Gastroesophageal sphincter (tissue), 4 donors: ENCODE results near the gene MYOZ3. TPM values are rescaled to one million over a fixed set of nuclear protein-coding genes. Genes with fewer than 3 reads are reported as not detected.

Experiments
- ATAC-seq: fragments of 150-250 bp; one replicate; pipeline ENCODE4 v1.9.1; 2016; ENCODE audit warnings: mild to moderate bottlenecking, moderate library complexity
- H3K27ac ChIP-seq, 4 donors: fragments of 200-600 bp; sonication (generic) in 3 of 4; 1 replicate in 3 of 4; 2 replicates in 1 of 4; pipeline ENCODE4 v1.5.1; 2016 to 2019
- H3K27me3 ChIP-seq: fragments of 200-600 bp; sonication (generic); one replicate; pipeline ENCODE4 v1.5.1; 2019
- H3K36me3 ChIP-seq, 2 donors: fragments of 200-600 bp; sonication (generic); one replicate each; pipeline ENCODE4 v1.5.1; 2019; ENCODE audit warnings: control low read depth in 1 of 2
- H3K4me1 ChIP-seq, 3 donors: fragments of 200-600 bp; sonication (generic); 1 replicate in 2 of 3; 2 replicates in 1 of 3; pipeline ENCODE4 v1.5.1; 2016 to 2019; ENCODE audit warnings: control low read depth in 2 of 3
- H3K4me3 ChIP-seq, 2 donors: fragments of 200-600 bp; sonication (generic); one replicate each; pipeline ENCODE4 v1.5.1; 2019; ENCODE audit warnings: mild to moderate bottlenecking in 1 of 2, moderate library complexity in 1 of 2
- H3K9me3 ChIP-seq, 3 donors: fragments of 200-600 bp; sonication (generic); one replicate each; pipeline ENCODE4 v1.5.1; 2017 to 2019; ENCODE audit warnings: control low read depth in 2 of 3
- EP300 ChIP-seq: sonication (generic); formaldehyde crosslinking; IDR thresholded peaks from one replicate; pipeline ENCODE4 v1.6.1; 2017; ENCODE audit warnings: antibody characterized with exemption, mild to moderate bottlenecking
- POLR2A ChIP-seq, 2 donors: fragments of 450-650 bp; IDR thresholded peaks; one replicate each; pipeline ENCODE4 v1.6.1; 2017; ENCODE audit warnings: antibody characterized with exemption in 2 of 2, mild to moderate bottlenecking in 2 of 2, moderate library complexity in 1 of 2
- POLR2AphosphoS5 ChIP-seq: sonication (generic); formaldehyde crosslinking; IDR thresholded peaks from one replicate; pipeline ENCODE4 v1.6.1; 2017; ENCODE audit warnings: antibody characterized with exemption
- WGBS, 2 donors: methylation state at CpG; one replicate each; pipeline ENCODE4 v1.1.5; 2018; ENCODE audit warnings: low coverage in 1 of 2; 5-methylcytosine and 5-hydroxymethylcytosine counted together
- total RNA-seq, 4 donors: library from RNA; depleted of rRNA; stranded (reverse); fragments of >200 nt; gene quantifications; one replicate each; pipeline ENCODE4 v1.1.0, GENCODE V29; 2016
- TF ChIP-seq, protein P1 (sequence below), 4 experiments: fragments of 200-600 bp in 2 of 4; fragments of 450-650 bp in 2 of 4; sonication (generic) in 1 of 4; IDR thresholded peaks; one replicate each; pipeline ENCODE4 v1.5.1; 2017 to 2019; ENCODE audit warnings: antibody characterized with exemption in 4 of 4, mild to moderate bottlenecking in 2 of 4, moderate library complexity in 2 of 4

Gene MYOZ3
- total RNA-seq, 4 donors from 2014 or later = 0.13 to 0.62 (median 0.22) TPM; not detected in 1

DNA sequence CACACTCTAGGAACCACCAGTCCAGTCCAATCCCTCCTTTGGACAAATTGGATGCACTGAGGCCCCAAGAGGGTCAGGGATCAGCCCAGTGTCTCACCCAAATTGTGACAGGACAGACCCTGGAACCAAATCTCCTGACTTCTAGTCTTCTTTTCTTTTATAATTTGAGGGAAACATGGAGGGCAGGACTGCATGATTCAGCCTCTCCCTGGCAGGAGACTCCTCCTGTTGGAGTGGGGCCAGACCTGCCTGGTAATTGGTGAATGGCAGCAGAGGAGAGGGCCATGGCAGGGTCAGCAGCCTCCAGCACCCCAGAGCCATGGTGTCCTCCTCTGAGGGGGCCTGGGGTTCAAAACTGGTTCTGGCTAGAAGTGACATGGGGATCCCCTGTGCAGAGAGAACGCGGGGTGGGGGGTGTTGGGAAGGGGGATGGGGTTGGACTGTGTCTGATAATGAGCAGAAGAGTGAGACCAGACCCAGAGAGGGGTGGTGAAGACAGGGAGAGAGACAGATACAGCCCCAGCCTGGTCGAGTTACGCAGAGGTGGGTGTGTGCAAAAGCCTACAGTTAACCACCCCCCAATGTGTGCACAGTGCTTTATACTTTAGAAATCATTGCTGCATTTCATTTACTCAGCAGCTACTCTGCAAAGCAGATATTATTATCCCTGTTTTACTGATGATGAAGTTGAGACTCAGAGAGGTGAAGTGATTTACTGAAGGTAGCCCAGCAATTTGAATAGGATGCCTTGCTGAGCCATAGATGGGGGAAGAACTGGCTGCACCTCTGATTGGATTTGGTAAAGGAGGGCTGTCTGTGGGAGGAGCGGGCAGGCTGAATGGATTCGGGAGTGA lies 24.4 kb upstream of the MYOZ3 start:
- no peak for ATAC-seq
- peaks cover 4 to 83% (median 41%) of the 10 kb centered on the region in 3 donors for H3K4me1 ChIP-seq
- no peaks in the 10 kb centered on the region for H3K27me3 ChIP-seq
- TF ChIP-seq POLR2AphosphoS5 (no peak), POLR2A (IDR thresholded peaks at IDR 0.05) (no peak), EP300 (no peak)
- TF ChIP-seq, protein P1, sequence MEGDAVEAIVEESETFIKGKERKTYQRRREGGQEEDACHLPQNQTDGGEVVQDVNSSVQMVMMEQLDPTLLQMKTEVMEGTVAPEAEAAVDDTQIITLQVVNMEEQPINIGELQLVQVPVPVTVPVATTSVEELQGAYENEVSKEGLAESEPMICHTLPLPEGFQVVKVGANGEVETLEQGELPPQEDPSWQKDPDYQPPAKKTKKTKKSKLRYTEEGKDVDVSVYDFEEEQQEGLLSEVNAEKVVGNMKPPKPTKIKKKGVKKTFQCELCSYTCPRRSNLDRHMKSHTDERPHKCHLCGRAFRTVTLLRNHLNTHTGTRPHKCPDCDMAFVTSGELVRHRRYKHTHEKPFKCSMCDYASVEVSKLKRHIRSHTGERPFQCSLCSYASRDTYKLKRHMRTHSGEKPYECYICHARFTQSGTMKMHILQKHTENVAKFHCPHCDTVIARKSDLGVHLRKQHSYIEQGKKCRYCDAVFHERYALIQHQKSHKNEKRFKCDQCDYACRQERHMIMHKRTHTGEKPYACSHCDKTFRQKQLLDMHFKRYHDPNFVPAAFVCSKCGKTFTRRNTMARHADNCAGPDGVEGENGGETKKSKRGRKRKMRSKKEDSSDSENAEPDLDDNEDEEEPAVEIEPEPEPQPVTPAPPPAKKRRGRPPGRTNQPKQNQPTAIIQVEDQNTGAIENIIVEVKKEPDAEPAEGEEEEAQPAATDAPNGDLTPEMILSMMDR (IDR thresholded peaks at IDR 0.05) = no peak
- H3K9me3 ChIP-seq = no peaks in the 10 kb centered on the region
- H3K36me3 ChIP-seq = peaks cover 0 to 7% of the 10 kb centered on the region in 2 donors
- H3K4me3 ChIP-seq = no peak overlapping the region
- WGBS, 2 donors = 65 to 78% methylated on average over 4 of the region's 6 CpGs
- peak overlapping the region in 3 of 4 donors; percentile 66 to 86 (median 84) for H3K27ac ChIP-seq

DNA sequence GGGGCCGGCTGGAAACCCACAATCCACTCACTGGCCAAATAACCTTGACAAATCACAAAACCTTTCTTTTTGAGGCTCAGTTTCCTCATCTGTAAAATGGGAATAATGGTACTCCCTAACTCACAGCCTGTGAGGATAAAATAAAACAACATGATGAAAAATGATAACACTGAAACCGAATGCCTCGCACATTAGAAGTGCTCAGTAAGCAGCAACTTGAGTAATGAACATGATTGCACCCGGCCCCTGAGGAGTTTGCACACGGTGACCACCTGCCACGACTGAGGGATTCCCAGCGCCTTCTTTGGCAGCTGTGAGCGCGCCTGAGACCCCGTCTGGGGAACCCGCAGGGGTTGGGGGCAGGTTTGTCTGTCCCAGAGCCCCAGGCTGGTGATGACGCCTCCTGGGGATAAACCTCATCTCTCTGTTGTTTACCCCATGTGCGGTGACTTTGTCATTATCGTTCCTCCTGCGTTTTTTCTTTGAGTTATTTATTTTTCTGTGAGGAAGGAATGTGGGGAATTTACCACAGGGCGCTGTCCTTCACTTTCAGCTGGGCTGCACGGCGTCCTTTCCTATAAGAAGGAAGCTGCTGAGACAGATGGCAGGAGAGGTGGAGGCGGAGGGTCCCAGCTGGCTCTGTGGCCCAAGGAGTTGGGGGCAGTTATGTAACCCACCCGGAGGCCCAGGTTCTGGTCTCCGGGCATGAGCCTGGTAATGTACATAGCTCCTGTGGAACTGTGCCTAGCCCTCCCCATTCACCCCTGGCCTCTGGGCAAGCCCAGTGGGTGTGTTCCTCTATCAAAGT lies 23.6 kb upstream of the MYOZ3 start:
- ATAC-seq = no peak
- H3K4me3 ChIP-seq = no peak overlapping the region
- H3K4me1 ChIP-seq = peaks cover 10 to 83% (median 49%) of the 10 kb centered on the region in 3 donors
- WGBS, 2 donors = 70 to 100% methylated on average over 1 to 4 of the region's 21 CpGs
- peaks cover 0 to 4% of the 10 kb centered on the region in 2 donors for H3K36me3 ChIP-seq
- peak overlapping the region in 3 of 4 donors; percentile 84 to 92 (median 86) for H3K27ac ChIP-seq
- no peak for TF ChIP-seq POLR2A (IDR thresholded peaks at IDR 0.05)
- TF ChIP-seq POLR2AphosphoS5 = no peak
- TF ChIP-seq EP300 = no peak
- TF ChIP-seq, protein P1 (IDR thresholded peaks at IDR 0.05) = no peak
- no peaks in the 10 kb centered on the region for H3K9me3 ChIP-seq
- no peaks in the 10 kb centered on the region for H3K27me3 ChIP-seq

DNA sequence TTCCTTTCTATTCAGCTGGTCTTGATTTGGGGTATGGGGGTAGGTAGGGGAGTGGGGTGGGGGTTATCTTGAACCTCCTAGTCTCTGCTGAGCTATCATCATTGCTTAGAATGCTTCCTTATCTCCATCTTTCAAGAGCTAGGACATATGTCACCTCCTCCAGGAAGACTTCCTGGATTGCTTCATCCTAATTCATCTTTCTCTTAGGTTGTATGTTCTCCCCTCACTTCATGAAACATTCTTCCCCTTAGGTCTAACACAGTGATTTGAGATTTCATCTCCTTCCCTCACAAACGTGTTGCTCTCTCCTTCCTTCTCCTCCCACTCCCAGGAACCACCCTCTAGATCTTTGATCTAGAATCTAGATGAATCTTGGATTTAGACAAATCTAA lies 23.0 kb upstream of the MYOZ3 start:
- Histone ChIP-seq H3K4me1 (peaks cover 15 to 83% (median 55%) of the 10 kb centered on the region in 3 donors), H3K4me3 (no peak overlapping the region), H3K36me3 (peaks cover 0 to 4% of the 10 kb centered on the region in 2 donors), H3K9me3 (no peaks in the 10 kb centered on the region), H3K27me3 (no peaks in the 10 kb centered on the region), H3K27ac (peak overlapping the region in 3 of 4 donors; percentile 84 to 92 (median 86))
- TF ChIP-seq EP300 (no peak), POLR2A (IDR thresholded peaks at IDR 0.05) (no peak), POLR2AphosphoS5 (no peak)
- TF ChIP-seq, protein P1 (IDR thresholded peaks at IDR 0.05) = no peak
- no peak for ATAC-seq
- WGBS, 2 donors = 57 to 60% methylated on average over 1 of the region's 1 CpG

DNA sequence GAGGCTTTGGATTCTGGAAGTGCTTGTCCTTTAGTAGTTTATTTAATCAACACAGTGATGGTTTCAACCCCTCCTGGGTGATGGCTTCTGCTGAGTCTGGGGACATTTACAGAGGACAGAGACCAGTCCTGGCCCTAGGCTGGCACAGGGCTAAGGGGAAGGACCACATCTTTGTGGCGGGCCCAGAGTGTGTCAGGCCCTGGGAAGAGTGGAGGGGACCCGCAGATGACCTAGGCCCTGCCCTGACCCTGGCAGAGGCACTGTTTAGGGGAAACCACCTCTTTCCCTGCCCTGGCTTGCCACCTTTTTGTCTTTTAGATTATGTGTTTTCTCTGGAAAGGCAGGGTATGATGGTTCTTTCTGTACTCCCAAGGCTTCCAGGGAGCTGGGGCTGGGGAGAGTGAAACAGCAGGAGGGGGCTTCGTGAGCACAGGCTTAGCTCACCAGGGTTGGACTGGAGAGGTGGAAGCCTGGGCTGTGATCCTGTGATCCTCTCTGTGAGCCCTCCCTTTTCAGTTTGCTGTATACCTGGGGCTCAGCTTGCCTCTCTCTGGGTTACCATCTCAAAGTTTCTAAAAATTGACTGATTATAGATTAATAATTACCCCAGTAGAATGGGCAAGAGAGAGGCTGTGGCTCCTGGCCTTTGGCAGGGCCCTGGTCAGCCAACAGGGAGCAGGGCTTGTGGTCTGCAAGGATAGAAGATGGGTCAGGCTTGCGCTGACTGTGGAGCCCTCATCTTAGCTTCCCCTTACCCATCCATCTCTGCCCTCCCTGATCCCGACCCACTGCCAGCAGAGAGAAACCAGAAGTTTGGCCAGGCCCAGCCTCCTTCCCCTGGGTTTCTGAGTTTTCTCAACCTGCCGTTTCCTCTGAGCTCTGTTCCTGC lies 22.3 kb upstream of the MYOZ3 start:
- no peak for ATAC-seq
- Histone ChIP-seq H3K27ac (peak overlapping the region in 3 of 4 donors; percentile 84 to 92 (median 86)), H3K36me3 (peaks cover 0 to 4% of the 10 kb centered on the region in 2 donors), H3K4me3 (no peak overlapping the region), H3K27me3 (no peaks in the 10 kb centered on the region), H3K4me1 (peaks cover 15 to 90% (median 59%) of the 10 kb centered on the region in 3 donors), H3K9me3 (no peaks in the 10 kb centered on the region)
- WGBS, 2 donors = 82 to 100% methylated on average over 1 to 3 of the region's 6 CpGs
- TF ChIP-seq, protein P1 (IDR thresholded peaks at IDR 0.05) = no peak
- TF ChIP-seq POLR2AphosphoS5 (no peak), EP300 (no peak)
